HCT116 (cell line): ENCODE measurements around the gene FNDC11.

Experiments used
- CTCF ChIP-seq, 3 experiments: fragments of 200-600 bp in 1 of 3; sonication (generic) in 1 of 3; IDR thresholded peaks in 2 of 3; conservative IDR thresholded peaks in 1 of 3; 2 replicates each; pipeline ENCODE4 v1.5.1; 2012 to 2017; ENCODE audit warnings: low read depth in 2 of 3, low read length in 2 of 3, antibody characterized with exemption in 1 of 3, borderline replicate concordance in 1 of 3, control low read depth in 1 of 3, mild to moderate bottlenecking in 1 of 3, mixed read lengths in 1 of 3, mixed run types in 1 of 3, moderate library complexity in 1 of 3; ENCODE audit not compliant: insufficient read depth in 1 of 3
- EZH2 ChIP-seq: fragments of 200-600 bp; sonication (generic); IDR thresholded peaks from 2 replicates; pipeline ENCODE4 v1.6.1; 2017; ENCODE audit warnings: antibody characterized with exemption, mixed run types
- JUND ChIP-seq: IDR thresholded peaks from 2 replicates; pipeline ENCODE4 v1.6.1; 2012
- MAX ChIP-seq: IDR thresholded peaks from 2 replicates; pipeline ENCODE4 v1.6.1; 2012
- POLR2A ChIP-seq: IDR thresholded peaks from 2 replicates; pipeline ENCODE4 v1.7.0; 2011; ENCODE audit warnings: borderline replicate concordance; ENCODE audit not compliant: insufficient read depth, insufficient read length; ENCODE audit errors: extremely low read depth
- POLR2AphosphoS5 ChIP-seq: IDR thresholded peaks from 2 replicates; pipeline ENCODE4 v1.6.1; 2011; ENCODE audit warnings: mild to moderate bottlenecking, low read depth, low read length, moderate library complexity
- SIN3A ChIP-seq: IDR thresholded peaks from 2 replicates; pipeline ENCODE4 v1.6.1; 2012; ENCODE audit warnings: low read depth
- YY1 ChIP-seq: IDR thresholded peaks from 2 replicates; pipeline ENCODE4 v1.6.1; 2011; ENCODE audit warnings: low read length, low read depth, moderate library complexity, mild to moderate bottlenecking; ENCODE audit not compliant: insufficient replicate concordance; ENCODE audit errors: extremely low read depth
- TF ChIP-seq, protein P1 (sequence below): IDR thresholded peaks from 2 replicates; pipeline ENCODE4 v1.6.1; 2011; ENCODE audit warnings: mild to moderate bottlenecking, low read length, moderate library complexity; ENCODE audit not compliant: insufficient replicate concordance; ENCODE audit errors: extremely low read depth
- TF ChIP-seq, protein P2 (sequence below): IDR thresholded peaks from 2 replicates; pipeline ENCODE4 v1.6.1; 2012; ENCODE audit warnings: low read depth

DNA sequence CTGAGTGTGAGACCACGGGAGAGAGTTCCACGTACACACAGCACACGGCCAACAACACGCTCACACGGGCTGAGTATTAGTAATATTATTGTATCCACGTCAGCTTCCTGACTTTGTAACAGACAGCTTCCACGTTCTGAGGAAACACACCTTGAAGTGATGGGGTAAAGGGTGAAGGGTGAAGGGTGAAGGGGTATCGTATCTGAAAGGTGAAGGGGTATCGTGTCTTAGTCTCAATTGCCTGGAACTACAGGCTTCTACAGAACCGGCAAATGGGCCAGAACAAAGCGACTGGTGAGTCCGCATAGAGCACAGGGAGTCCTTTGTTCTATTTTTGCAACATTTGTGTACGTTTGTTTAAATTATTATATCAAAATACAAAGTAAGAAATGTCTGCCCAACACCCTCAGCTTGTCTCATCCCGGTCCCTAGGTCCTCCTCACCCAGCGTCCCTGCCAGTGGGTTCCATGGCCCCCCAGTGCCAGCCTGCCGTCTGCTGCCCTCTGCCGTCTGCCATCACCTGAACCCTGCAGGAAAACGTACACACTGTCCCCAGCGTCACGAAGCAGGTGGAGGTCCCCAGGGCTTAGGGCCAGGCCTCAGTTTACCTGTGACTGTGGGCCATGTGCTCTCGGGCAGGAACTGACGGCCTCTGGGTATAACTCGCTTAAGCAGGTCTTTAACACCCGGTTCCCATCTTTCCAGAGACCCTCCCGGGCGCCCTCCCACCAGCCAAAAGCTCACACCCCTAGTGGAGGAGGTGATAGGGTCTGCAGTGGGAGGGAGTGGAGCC lies 24.5 kb downstream of the FNDC11 start:
- TF ChIP-seq POLR2AphosphoS5 (no peak), CTCF (IDR thresholded peaks at IDR 0.05 in 2 of 3, conservative IDR thresholded peaks at IDR 0.05 in 1 of 3; ENCODE audit: borderline replicate concordance in 1 of 3, insufficient read depth in 1 of 3, low read depth in 2 of 3, low read length in 2 of 3) (no peak), SIN3A (no peak), YY1 (no peak), POLR2A (no peak), EZH2 (no peak), JUND (no peak), MAX (no peak)
- TF ChIP-seq, protein P1, sequence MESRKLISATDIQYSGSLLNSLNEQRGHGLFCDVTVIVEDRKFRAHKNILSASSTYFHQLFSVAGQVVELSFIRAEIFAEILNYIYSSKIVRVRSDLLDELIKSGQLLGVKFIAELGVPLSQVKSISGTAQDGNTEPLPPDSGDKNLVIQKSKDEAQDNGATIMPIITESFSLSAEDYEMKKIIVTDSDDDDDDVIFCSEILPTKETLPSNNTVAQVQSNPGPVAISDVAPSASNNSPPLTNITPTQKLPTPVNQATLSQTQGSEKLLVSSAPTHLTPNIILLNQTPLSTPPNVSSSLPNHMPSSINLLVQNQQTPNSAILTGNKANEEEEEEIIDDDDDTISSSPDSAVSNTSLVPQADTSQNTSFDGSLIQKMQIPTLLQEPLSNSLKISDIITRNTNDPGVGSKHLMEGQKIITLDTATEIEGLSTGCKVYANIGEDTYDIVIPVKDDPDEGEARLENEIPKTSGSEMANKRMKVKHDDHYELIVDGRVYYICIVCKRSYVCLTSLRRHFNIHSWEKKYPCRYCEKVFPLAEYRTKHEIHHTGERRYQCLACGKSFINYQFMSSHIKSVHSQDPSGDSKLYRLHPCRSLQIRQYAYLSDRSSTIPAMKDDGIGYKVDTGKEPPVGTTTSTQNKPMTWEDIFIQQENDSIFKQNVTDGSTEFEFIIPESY, result no peak
- TF ChIP-seq, protein P2, sequence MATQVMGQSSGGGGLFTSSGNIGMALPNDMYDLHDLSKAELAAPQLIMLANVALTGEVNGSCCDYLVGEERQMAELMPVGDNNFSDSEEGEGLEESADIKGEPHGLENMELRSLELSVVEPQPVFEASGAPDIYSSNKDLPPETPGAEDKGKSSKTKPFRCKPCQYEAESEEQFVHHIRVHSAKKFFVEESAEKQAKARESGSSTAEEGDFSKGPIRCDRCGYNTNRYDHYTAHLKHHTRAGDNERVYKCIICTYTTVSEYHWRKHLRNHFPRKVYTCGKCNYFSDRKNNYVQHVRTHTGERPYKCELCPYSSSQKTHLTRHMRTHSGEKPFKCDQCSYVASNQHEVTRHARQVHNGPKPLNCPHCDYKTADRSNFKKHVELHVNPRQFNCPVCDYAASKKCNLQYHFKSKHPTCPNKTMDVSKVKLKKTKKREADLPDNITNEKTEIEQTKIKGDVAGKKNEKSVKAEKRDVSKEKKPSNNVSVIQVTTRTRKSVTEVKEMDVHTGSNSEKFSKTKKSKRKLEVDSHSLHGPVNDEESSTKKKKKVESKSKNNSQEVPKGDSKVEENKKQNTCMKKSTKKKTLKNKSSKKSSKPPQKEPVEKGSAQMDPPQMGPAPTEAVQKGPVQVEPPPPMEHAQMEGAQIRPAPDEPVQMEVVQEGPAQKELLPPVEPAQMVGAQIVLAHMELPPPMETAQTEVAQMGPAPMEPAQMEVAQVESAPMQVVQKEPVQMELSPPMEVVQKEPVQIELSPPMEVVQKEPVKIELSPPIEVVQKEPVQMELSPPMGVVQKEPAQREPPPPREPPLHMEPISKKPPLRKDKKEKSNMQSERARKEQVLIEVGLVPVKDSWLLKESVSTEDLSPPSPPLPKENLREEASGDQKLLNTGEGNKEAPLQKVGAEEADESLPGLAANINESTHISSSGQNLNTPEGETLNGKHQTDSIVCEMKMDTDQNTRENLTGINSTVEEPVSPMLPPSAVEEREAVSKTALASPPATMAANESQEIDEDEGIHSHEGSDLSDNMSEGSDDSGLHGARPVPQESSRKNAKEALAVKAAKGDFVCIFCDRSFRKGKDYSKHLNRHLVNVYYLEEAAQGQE, result no peak
